CD1c-positive myeloid dendritic cell (primary cell): Measurements from ENCODE around the gene MMD.
"Not testable (repeated sequence)": the region's sequence is repeated elsewhere in the genome, so short reads cannot be mapped to it uniquely, and the experiment has no call there.

Experiments used
- DNase-seq: peaks from one replicate; pipeline ENCODE4 v3.0.0-alpha.2; 2016; ENCODE audit errors: extremely low spot score

MMD gene

GRCh38 chr17:55391764-55392467 lies 29.7 kb downstream of the MMD start:
- DNase-seq: no peak

GRCh38 chr17:55391244-55391757 lies 30.3 kb downstream of the MMD start:
- no peak for DNase-seq

- DNase-seq: no peak
Measured at GRCh38 chr17:55390364-55390977, 31.2 kb downstream of the MMD start.

- not testable (repeated sequence) for DNase-seq
Measured at GRCh38 chr17:55389715-55390114, 31.9 kb downstream of the MMD start.

GRCh38 chr17:55388842-55389241 lies 32.8 kb downstream of the MMD start:
- no peak for DNase-seq

GRCh38 chr17:55386796-55387332 lies 34.8 kb downstream of the MMD start:
- DNase-seq: no peak

GRCh38 chr17:55384643-55385232 lies 36.9 kb downstream of the MMD start:
- no peak for DNase-seq

GRCh38 chr17:55383771-55384642 lies 37.6 kb downstream of the MMD start:
- DNase-seq: no peak

- no peak for DNase-seq
Measured at GRCh38 chr17:55381017-55381770, 40.4 kb downstream of the MMD start.

- no peak for DNase-seq
Measured at GRCh38 chr17:55377671-55378275, 43.9 kb downstream of the MMD start.

GRCh38 chr17:55368706-55369105 lies 52.9 kb downstream of the MMD start:
- no peak for DNase-seq

- no peak for DNase-seq
Measured at GRCh38 chr17:55366020-55366481, 55.6 kb downstream of the MMD start.

GRCh38 chr17:55363033-55363432 lies 58.6 kb downstream of the MMD start:
- DNase-seq: no peak

- no peak for DNase-seq
Measured at GRCh38 chr17:55360971-55361370, 60.7 kb downstream of the MMD start.

GRCh38 chr17:55356434-55357328 lies 65.0 kb downstream of the MMD start:
- DNase-seq: peak; percentile 64

- DNase-seq: no peak
Measured at GRCh38 chr17:55354941-55355340, 66.7 kb downstream of the MMD start.

- DNase-seq: no peak
Measured at GRCh38 chr17:55354010-55354409, 67.6 kb downstream of the MMD start.

- no peak for DNase-seq
Measured at GRCh38 chr17:55351226-55351625, 70.4 kb downstream of the MMD start.

GRCh38 chr17:55350825-55351205 lies 70.8 kb downstream of the MMD start:
- no peak for DNase-seq
